ENCODE data around the gene FOXI1.

FOXI1 gene

GRCh38 chr5:170154297-170154696 lies 48.6 kb downstream of the FOXI1 start:
- peak; percentile 13 for DNase-seq

DNA sequence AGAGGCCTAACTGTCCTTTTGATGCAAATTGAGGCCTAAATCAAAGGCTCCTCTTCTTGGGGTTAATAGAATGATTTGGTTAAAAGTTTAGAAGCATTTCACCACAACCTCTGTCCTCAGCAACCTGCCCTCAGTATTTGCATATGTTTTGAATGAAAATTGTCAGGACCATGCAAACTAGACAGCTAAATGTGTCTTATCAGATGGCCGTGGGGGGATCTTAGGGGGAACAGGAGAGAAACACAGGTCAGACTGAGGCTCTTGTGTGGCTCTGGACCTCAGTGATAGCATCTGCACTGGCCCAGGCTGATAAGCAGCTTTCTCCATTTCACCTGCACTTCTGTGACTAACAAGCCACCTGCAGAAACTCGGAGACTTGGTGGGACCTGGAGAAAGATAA lies 49.0 kb downstream of the FOXI1 start:
- no peak for DNase-seq

DNA sequence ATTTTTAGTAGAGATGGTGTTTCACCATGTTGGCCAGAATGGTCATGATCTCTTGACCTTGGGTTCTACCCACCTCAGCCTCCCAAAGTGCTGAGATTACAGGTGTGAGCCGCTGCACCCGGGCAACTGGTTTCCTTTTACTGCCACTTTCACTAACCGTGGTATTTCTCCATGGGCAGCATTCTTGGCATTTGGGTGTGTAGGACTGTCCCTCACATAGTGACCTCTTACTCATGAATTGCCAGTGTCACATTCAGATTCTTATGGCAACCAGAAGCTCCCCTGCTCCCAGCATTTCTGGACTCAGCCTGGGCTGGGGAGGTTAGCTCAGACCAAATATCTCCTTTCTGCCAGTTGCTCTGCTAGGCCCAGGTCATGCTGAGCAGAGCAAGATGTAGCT lies 50.1 kb downstream of the FOXI1 start:
- no peak for DNase-seq

- DNase-seq = no peak
Observed at GRCh38 chr5:170159101-170159698, 53.5 kb downstream of the FOXI1 start.
